GM12892 (cell line): ENCODE measurements around the gene NSMF.
"Not testable (repeated sequence)": the region's sequence is repeated elsewhere in the genome, so short reads cannot be mapped to it uniquely, and the experiment has no call there.

Experiments
- DNase-seq: peaks from one replicate; pipeline ENCODE4 v3.0.0; 2011; ENCODE audit not compliant: insufficient read length
- FAIRE-seq: peaks from 2 replicates; lab custom pipeline; 2011; peaks lifted over from hg19 to GRCh38; lab: Jason Lieb, UNC
- POLR2A ChIP-seq: IDR thresholded peaks from 2 replicates; pipeline ENCODE4 v1.6.1; 2011; ENCODE audit warnings: low read depth, low read length, control low read depth
- POLR2AphosphoS5 ChIP-seq: IDR thresholded peaks from 2 replicates; pipeline ENCODE4 v1.6.1; 2011; ENCODE audit warnings: low read depth, low read length, control low read depth
- TAF1 ChIP-seq: IDR thresholded peaks from 2 replicates; pipeline ENCODE4 v1.6.1; 2011; ENCODE audit warnings: low read depth, mild to moderate bottlenecking, control low read depth, low read length, borderline replicate concordance

The NSMF gene

GRCh38 chr9:137415451-137415850, 43.7 kb downstream of the NSMF start:
- TF ChIP-seq POLR2AphosphoS5 (no peak), POLR2A (no peak), TAF1 (no peak)
- DNase-seq, result no peak
- no peak for FAIRE-seq

GRCh38 chr9:137412431-137412830, 46.7 kb downstream of the NSMF start:
- FAIRE-seq (no peak), DNase-seq (no peak)
- no peak for TF ChIP-seq POLR2A
- no peak for TF ChIP-seq TAF1
- no peak for TF ChIP-seq POLR2AphosphoS5

- FAIRE-seq (peak; percentile 85), DNase-seq (peak; percentile 70)
- TF ChIP-seq TAF1 (no peak), POLR2AphosphoS5 (no peak), POLR2A (no peak)
Observed at GRCh38 chr9:137411645-137412380, 47.3 kb downstream of the NSMF start.

GRCh38 chr9:137411260-137411644, 47.9 kb downstream of the NSMF start:
- TF ChIP-seq POLR2A (no peak), TAF1 (no peak), POLR2AphosphoS5 (no peak)
- FAIRE-seq (no peak), DNase-seq (no peak)

GRCh38 chr9:137410891-137411249, 48.3 kb downstream of the NSMF start:
- DNase-seq, result no peak
- TF ChIP-seq POLR2A (no peak), TAF1 (no peak)
- no peak for FAIRE-seq

GRCh38 chr9:137410236-137410890, 48.8 kb downstream of the NSMF start:
- not testable (repeated sequence) for DNase-seq, FAIRE-seq

GRCh38 chr9:137409515-137409914, 49.6 kb downstream of the NSMF start:
- FAIRE-seq (no peak), DNase-seq (no peak)
- TF ChIP-seq POLR2A (no peak), POLR2AphosphoS5 (no peak), TAF1 (no peak)

GRCh38 chr9:137408651-137409405, 50.3 kb downstream of the NSMF start:
- FAIRE-seq (no peak), DNase-seq (no peak)
- TF ChIP-seq POLR2AphosphoS5 (no peak), TAF1 (no peak), POLR2A (no peak)

GRCh38 chr9:137407590-137408300, 51.4 kb downstream of the NSMF start:
- FAIRE-seq, result no peak
- TF ChIP-seq TAF1 (no peak), POLR2AphosphoS5 (no peak), POLR2A (no peak)
- DNase-seq, result no peak

GRCh38 chr9:137406876-137407589, 52.1 kb downstream of the NSMF start:
- DNase-seq (peak; percentile 80), FAIRE-seq (peak; percentile 14)
- TF ChIP-seq POLR2A, result no peak
- TF ChIP-seq TAF1, result no peak
- no peak for TF ChIP-seq POLR2AphosphoS5

GRCh38 chr9:137406085-137406760, 52.9 kb downstream of the NSMF start:
- TF ChIP-seq POLR2A (no peak), TAF1 (no peak), POLR2AphosphoS5 (no peak)
- DNase-seq (no peak), FAIRE-seq (no peak)
